HepG2 (cell line): ENCODE results near the gene DUS3L. TPM values are rescaled to one million over a fixed set of nuclear protein-coding genes. Genes with fewer than 3 reads are reported as not detected.

Source experiments
- ARID3A ChIP-seq: IDR thresholded peaks from 2 replicates; pipeline ENCODE4 v1.6.1; 2012; ENCODE audit warnings: low read depth, low read length, improper control_type of control experiment
- ARID4A ChIP-seq: sonication (generic); formaldehyde crosslinking; IDR thresholded peaks from 2 replicates; pipeline ENCODE4 v1.5.0; 2020; ENCODE audit warnings: mild to moderate bottlenecking, missing genetic modification reagents, borderline replicate concordance
- BATF2 ChIP-seq: sonication (generic); formaldehyde crosslinking; IDR thresholded peaks from 2 replicates; pipeline ENCODE4 v1.8.0; 2022; ENCODE audit warnings: mild to moderate bottlenecking, missing genetic modification reagents, moderate library complexity
- EED ChIP-seq: sonication (generic); formaldehyde crosslinking; IDR thresholded peaks from 2 replicates; pipeline ENCODE4 v1.5.0; 2020; ENCODE audit warnings: mild to moderate bottlenecking, missing genetic modification reagents
- HMGXB3 ChIP-seq: sonication (generic); formaldehyde crosslinking; IDR thresholded peaks from 2 replicates; pipeline ENCODE4 v1.4.0; 2020; ENCODE audit warnings: missing genetic modification reagents, borderline replicate concordance
- HNF4A ChIP-seq: sonication (generic); formaldehyde crosslinking; IDR thresholded peaks from 2 replicates; pipeline ENCODE4 v1.4.0; 2020; ENCODE audit warnings: missing genetic modification reagents
- MAF1 ChIP-seq: sonication (generic); formaldehyde crosslinking; IDR thresholded peaks from 2 replicates; pipeline ENCODE4 v1.5.0; 2020; ENCODE audit warnings: missing genetic modification reagents, borderline replicate concordance
- NCOA1 ChIP-seq: sonication (generic); formaldehyde crosslinking; IDR thresholded peaks from 2 replicates; pipeline ENCODE4 v1.9.0; 2021; ENCODE audit warnings: missing genetic modification reagents
- NR1H2 ChIP-seq: sonication (generic); formaldehyde crosslinking; IDR thresholded peaks from 2 replicates; pipeline ENCODE4 v1.8.1; 2022; ENCODE audit warnings: low read depth, missing genetic modification reagents, borderline replicate concordance
- POLR2AphosphoS5 ChIP-seq: IDR thresholded peaks from 2 replicates; pipeline ENCODE4 v1.6.1; 2012; ENCODE audit warnings: low read depth, low read length
- TAF1 ChIP-seq: sonication (generic); formaldehyde crosslinking; IDR thresholded peaks from 2 replicates; pipeline ENCODE4 v1.4.0; 2020; ENCODE audit warnings: missing genetic modification reagents
- TRIM22 ChIP-seq: fragments of 450-650 bp; IDR thresholded peaks from 2 replicates; pipeline ENCODE4 v1.6.1; 2017
- YY1 ChIP-seq: IDR thresholded peaks from 2 replicates; pipeline ENCODE4 v1.6.1; 2011; ENCODE audit warnings: low read length, low read depth, moderate library complexity, mild to moderate bottlenecking; ENCODE audit not compliant: insufficient read depth, insufficient replicate concordance
- ZNF180 ChIP-seq: sonication (generic); formaldehyde crosslinking; IDR thresholded peaks from 2 replicates; pipeline ENCODE4 v1.4.0; 2020; ENCODE audit warnings: low read depth, missing genetic modification reagents, borderline replicate concordance
- ZNF788 ChIP-seq: sonication (generic); formaldehyde crosslinking; IDR thresholded peaks from 2 replicates; pipeline ENCODE4 v1.5.0; 2020; ENCODE audit warnings: mild to moderate bottlenecking, missing genetic modification reagents, borderline replicate concordance
- polyA plus RNA-seq, 8 experiments: library from polyadenylated mRNA; depleted of rRNA in 3 of 8; stranded (reverse) in 7 of 8; unstranded in 1 of 8; fragments of >200 nt; fragmentation: Illumina TruSeq in 4 of 8; extraction: Trizol in 4 of 8; gene quantifications; 2 replicates each; pipeline versions ENCODE4 v1.2.1 to v1.2.3, GENCODE V29; 2011 to 2016; ENCODE audit warnings: low read depth in 4 of 8, missing spikeins in 1 of 8, mixed read lengths in 1 of 8; ENCODE audit not compliant: insufficient read depth in 1 of 8
- total RNA-seq, 5 experiments: library from RNA; depleted of rRNA; stranded (reverse); fragments of >200 nt; fragmentation: Illumina TruSeq; extraction: Trizol; gene quantifications; 2 replicates each; pipeline ENCODE4 v1.2.3, GENCODE V29; 2016; ENCODE audit warnings: low read depth in 1 of 5

The DUS3L gene
- total and polyA plus RNA-seq, 2 of the 13 experiments (the other 11 are each of a cell fraction or from before 2014, with no cell fraction given): 13.3 to 25.1 TPM

- TF ChIP-seq TRIM22 (no peak), TAF1 (no peak; the same call in 1 of the 2 replicates), BATF2 (CRISPR knock-in tag) (no peak), POLR2AphosphoS5 (peak; percentile 83), NR1H2 (CRISPR knock-in tag) (no peak), MAF1 (no peak), YY1 (peak; percentile 23), HNF4A (CRISPR knock-in tag) (peak; percentile 85), EED (no peak), HMGXB3 (CRISPR knock-in tag) (no peak), NCOA1 (CRISPR knock-in tag) (no peak), ZNF788 (peak; percentile 53; the same call in 1 of the 2 replicates), ZNF180 (CRISPR knock-in tag) (no peak), ARID4A (CRISPR knock-in tag) (no peak; the same call in 1 of the 2 replicates), ARID3A (no peak)
Observed at GRCh38 chr19:5839065-5840017, 48.4 kb upstream of the DUS3L start, which contains the start of gene FUT6 (continued).
